H1 (cell line): ENCODE measurements around the gene GRIA2.

Experiments used
- ATF2 ChIP-seq: IDR thresholded peaks from 2 replicates; pipeline ENCODE4 v1.6.1; 2012; ENCODE audit warnings: low read length, inconsistent platforms
- CTCF ChIP-seq, 3 experiments: IDR thresholded peaks; 1 replicate in 2 of 3; 2 replicates in 1 of 3; pipeline versions ENCODE4 v1.5.1 to v1.6.1; 2011; ENCODE audit warnings: low read length in 3 of 3, mild to moderate bottlenecking in 3 of 3, inconsistent platforms in 2 of 3, low read depth in 1 of 3, moderate library complexity in 1 of 3; ENCODE audit not compliant: insufficient read depth in 1 of 3; ENCODE audit errors: control extremely low read depth in 1 of 3
- EZH2 ChIP-seq: fragments of 200-600 bp; sonication (generic); IDR thresholded peaks from 2 replicates; pipeline ENCODE4 v1.7.1; 2012; ENCODE audit warnings: low read depth, mild to moderate bottlenecking, moderate library complexity, low read length, inconsistent platforms; ENCODE audit not compliant: severe bottlenecking
- HDAC6 ChIP-seq: IDR thresholded peaks from one replicate; pipeline ENCODE4 v1.7.1; 2012; ENCODE audit warnings: low read depth, mild to moderate bottlenecking, inconsistent platforms, low read length, moderate library complexity
- JUND ChIP-seq: IDR thresholded peaks from 2 replicates; pipeline ENCODE4 v1.6.1; 2011; ENCODE audit warnings: mild to moderate bottlenecking, improper control_type of control experiment, low read length
- KDM5A ChIP-seq: fragments of 200-600 bp; IDR thresholded peaks from 2 replicates; pipeline ENCODE4 v1.7.1; 2012; ENCODE audit warnings: mild to moderate bottlenecking, low read length, inconsistent platforms, mixed read lengths
- POLR2A ChIP-seq, 2 experiments: IDR thresholded peaks; 1 replicate in 1 of 2; 2 replicates in 1 of 2; pipeline ENCODE4 v1.6.1; 2011; ENCODE audit warnings: low read depth in 2 of 2, low read length in 2 of 2, mild to moderate bottlenecking in 2 of 2; ENCODE audit errors: control extremely low read depth in 1 of 2
- RAD21 ChIP-seq, 2 experiments: IDR thresholded peaks in 1 of 2; conservative IDR thresholded peaks in 1 of 2; 2 replicates each; pipeline ENCODE4 v1.6.1; 2011; ENCODE audit warnings: low read depth in 2 of 2, low read length in 2 of 2, improper control_type of control experiment in 1 of 2, inconsistent platforms in 1 of 2, mild to moderate bottlenecking in 1 of 2, moderate library complexity in 1 of 2
- TAF1 ChIP-seq: IDR thresholded peaks from 2 replicates; pipeline ENCODE4 v1.6.1; 2011; ENCODE audit warnings: mild to moderate bottlenecking, low read depth, low read length
- TBP ChIP-seq: IDR thresholded peaks from 2 replicates; pipeline ENCODE4 v1.6.1; 2011; ENCODE audit warnings: low read depth, low read length, improper control_type of control experiment

- TF ChIP-seq EZH2 (no peak), JUND (no peak), CTCF (IDR thresholded peaks at IDR 0.05; ENCODE audit: control extremely low read depth in 1 of 3, insufficient read depth in 1 of 3, low read depth in 1 of 3, low read length in 3 of 3) (no peak), KDM5A (no peak), HDAC6 (no peak), ATF2 (no peak), TAF1 (no peak), TBP (no peak), RAD21 (IDR thresholded peaks at IDR 0.05 in 1 of 2, conservative IDR thresholded peaks at IDR 0.05 in 1 of 2; ENCODE audit: low read depth in 2 of 2, low read length in 2 of 2) (no peak), POLR2A (IDR thresholded peaks at IDR 0.05; ENCODE audit: control extremely low read depth in 1 of 2, low read depth in 2 of 2, low read length in 2 of 2) (no peak)
Measured at GRCh38 chr4:157304769-157305168, 84.2 kb downstream of the GRIA2 start.
